ENCODE results near the gene IGF2BP2.

The IGF2BP2 gene

GRCh38 chr3:185750015-185750414 lies 74.8 kb downstream of the IGF2BP2 start:
- Histone ChIP-seq H3K4me3 (ENCODE audit: low read length) (no peak overlapping the region), H3K9ac (ENCODE audit: low read length) (no peak overlapping the region), H3K27ac (ENCODE audit: low read length) (no peak overlapping the region), H2AFZ (ENCODE audit: low read length) (no peak overlapping the region), H3K9me2 (replicated peaks; ENCODE audit: insufficient read depth, low read length) (no peaks in the 10 kb centered on the region), H3K4me1 (ENCODE audit: low read length) (no peaks in the 10 kb centered on the region), H4K20me1 (ENCODE audit: insufficient read depth, low read length) (no peaks in the 10 kb centered on the region), H3F3A (ENCODE audit: insufficient read depth, low read length) (no peaks in the 10 kb centered on the region), H3K4me2 (ENCODE audit: low read depth, low read length) (no peak overlapping the region), H3K9me3 (replicated peaks; ENCODE audit: insufficient read depth, low read length) (no peaks in the 10 kb centered on the region), H3K36me3 (replicated peaks; ENCODE audit: insufficient read depth, low read length) (no peaks in the 10 kb centered on the region), H3K79me2 (ENCODE audit: low read length) (no peaks in the 10 kb centered on the region), H3K27me3 (replicated peaks; ENCODE audit: insufficient read depth, low read length) (no peaks in the 10 kb centered on the region)
- TF ChIP-seq EZH2phosphoT487 (IDR thresholded peaks at IDR 0.05; ENCODE audit: low read length) (no peak), EZH2 (optimal IDR thresholded peaks at IDR 0.05; ENCODE audit: low read depth, low read length) (no peak), CTCF (IDR thresholded peaks at IDR 0.05; ENCODE audit: low read length) (no peak)
- DNase-seq: no peak

- Histone ChIP-seq H3K4me2 (ENCODE audit: low read depth, low read length) (no peak overlapping the region), H3K9ac (ENCODE audit: low read length) (no peak overlapping the region)
These were observed 78.4 kb downstream of the IGF2BP2 start for GRCh38 chr3:185746470-185746869.

GRCh38 chr3:185744997-185745843 lies 79.6 kb downstream of the IGF2BP2 start:
- Histone ChIP-seq H3K27me3 (replicated peaks; ENCODE audit: insufficient read depth, low read length) (no peaks in the 10 kb centered on the region), H3F3A (ENCODE audit: insufficient read depth, low read length) (no peaks in the 10 kb centered on the region), H3K4me2 (ENCODE audit: low read depth, low read length) (no peak overlapping the region), H2AFZ (ENCODE audit: low read length) (no peak overlapping the region), H3K79me2 (ENCODE audit: low read length) (no peaks in the 10 kb centered on the region), H4K20me1 (ENCODE audit: insufficient read depth, low read length) (no peaks in the 10 kb centered on the region), H3K9ac (ENCODE audit: low read length) (no peak overlapping the region), H3K9me3 (replicated peaks; ENCODE audit: insufficient read depth, low read length) (no peaks in the 10 kb centered on the region), H3K36me3 (replicated peaks; ENCODE audit: insufficient read depth, low read length) (no peaks in the 10 kb centered on the region), H3K4me3 (ENCODE audit: low read length) (no peak overlapping the region), H3K9me2 (replicated peaks; ENCODE audit: insufficient read depth, low read length) (no peaks in the 10 kb centered on the region), H3K27ac (ENCODE audit: low read length) (no peak overlapping the region), H3K4me1 (ENCODE audit: low read length) (no peaks in the 10 kb centered on the region)
- no peak for DNase-seq
- TF ChIP-seq CTCF (IDR thresholded peaks at IDR 0.05; ENCODE audit: low read length) (no peak), EZH2 (optimal IDR thresholded peaks at IDR 0.05; ENCODE audit: low read depth, low read length) (no peak), EZH2phosphoT487 (IDR thresholded peaks at IDR 0.05; ENCODE audit: low read length) (no peak)

More at GRCh38 chr3:185746470-185746869, 78.4 kb downstream of the IGF2BP2 start:
- Histone ChIP-seq H3K79me2 (ENCODE audit: low read length) (no peaks in the 10 kb centered on the region), H3K9me2 (replicated peaks; ENCODE audit: insufficient read depth, low read length) (no peaks in the 10 kb centered on the region), H3K36me3 (replicated peaks; ENCODE audit: insufficient read depth, low read length) (no peaks in the 10 kb centered on the region), H3F3A (ENCODE audit: insufficient read depth, low read length) (no peaks in the 10 kb centered on the region), H3K4me1 (ENCODE audit: low read length) (no peaks in the 10 kb centered on the region), H4K20me1 (ENCODE audit: insufficient read depth, low read length) (no peaks in the 10 kb centered on the region), H3K4me3 (ENCODE audit: low read length) (no peak overlapping the region), H3K27ac (ENCODE audit: low read length) (no peak overlapping the region), H3K27me3 (replicated peaks; ENCODE audit: insufficient read depth, low read length) (no peaks in the 10 kb centered on the region), H2AFZ (ENCODE audit: low read length) (no peak overlapping the region), H3K9me3 (replicated peaks; ENCODE audit: insufficient read depth, low read length) (no peaks in the 10 kb centered on the region)
- DNase-seq: no peak
- TF ChIP-seq EZH2phosphoT487 (IDR thresholded peaks at IDR 0.05; ENCODE audit: low read length) (no peak), EZH2 (optimal IDR thresholded peaks at IDR 0.05; ENCODE audit: low read depth, low read length) (no peak), CTCF (IDR thresholded peaks at IDR 0.05; ENCODE audit: low read length) (no peak)

Data from MM.1S (cell line).